Naive thymus-derived CD8-positive, alpha-beta T cell (primary cell): ENCODE data around the gene DUSP14. TPM values are rescaled to one million over a fixed set of nuclear protein-coding genes. Genes with fewer than 3 reads are reported as not detected.

Experiments used
- ATAC-seq, 2 donors: fragments of 150-1000 bp; cut with Tn5 transposase in 1 of 2; sonication (Bioruptor Pico), chemical (Tn5 transposase) in 1 of 2; 1 replicate in 1 of 2; 2 replicates in 1 of 2; pipeline ENCODE4 v1.10.0; 2021; ENCODE audit warnings: mild to moderate bottlenecking in 2 of 2, moderate library complexity in 2 of 2
- POLR2A ChIA-PET: fragments of 350-600 bp; sonication (Branson Sonifier 250); formaldehyde crosslinking; loops from one replicate; lab custom pipeline; 2021; ENCODE audit warnings: antibody characterized with exemption; lab: Charles Lee
- DNase-seq, 10 donors: peaks; one replicate each; pipeline versions ENCODE4 v3.0.0 to v3.0.0-alpha.2; 2020 to 2022
- H3K27ac Mint-ChIP-seq, 10 donors: one replicate each; pipeline ENCODE4 v1.8.0; 2020 to 2022; ENCODE audit warnings: mild to moderate bottlenecking in 10 of 10, mixed read lengths in 10 of 10, moderate library complexity in 4 of 10, inconsistent platforms in 1 of 10
- H3K27me3 Mint-ChIP-seq, 5 donors: one replicate each; pipeline ENCODE4 v1.8.0; 2021 to 2022; ENCODE audit warnings: mixed read lengths in 5 of 5
- H3K36me3 Mint-ChIP-seq, 3 donors: one replicate each; pipeline ENCODE4 v1.8.0; 2020 to 2022; ENCODE audit warnings: mixed read lengths in 3 of 3, mild to moderate bottlenecking in 2 of 3, inconsistent platforms in 1 of 3
- H3K4me1 Mint-ChIP-seq, 4 donors: one replicate each; pipeline ENCODE4 v1.8.0; 2021 to 2022; ENCODE audit warnings: mixed read lengths in 4 of 4
- H3K4me3 Mint-ChIP-seq, 10 donors: one replicate each; pipeline ENCODE4 v1.8.0; 2020 to 2022; ENCODE audit warnings: mild to moderate bottlenecking in 10 of 10, mixed read lengths in 10 of 10, moderate library complexity in 6 of 10, inconsistent platforms in 1 of 10
- H3K9me3 Mint-ChIP-seq, 9 donors: one replicate each; pipeline ENCODE4 v1.8.0; 2020 to 2022; ENCODE audit warnings: mixed read lengths in 9 of 9, mild to moderate bottlenecking in 3 of 9, inconsistent platforms in 1 of 9, moderate library complexity in 1 of 9
- polyA plus RNA-seq, 3 donors: library from polyadenylated mRNA; unstranded; fragments of 300-500 nt; fragmentation: Illumina TruSeq; gene quantifications; one replicate each; pipeline ENCODE4 v1.2.3, GENCODE V29; 2021
- total RNA-seq, 8 experiments: library from RNA in 2 of 8; stranded (reverse) in 2 of 8; gene quantifications; one replicate each; pipeline ENCODE4 v1.2.3 and lab custom pipeline; 2021 to 2026

DUSP14 gene
- total and polyA plus RNA-seq, 5 experiments from 2014 or later, result 6.8 to 17.4 (median 13.8) TPM

DNA sequence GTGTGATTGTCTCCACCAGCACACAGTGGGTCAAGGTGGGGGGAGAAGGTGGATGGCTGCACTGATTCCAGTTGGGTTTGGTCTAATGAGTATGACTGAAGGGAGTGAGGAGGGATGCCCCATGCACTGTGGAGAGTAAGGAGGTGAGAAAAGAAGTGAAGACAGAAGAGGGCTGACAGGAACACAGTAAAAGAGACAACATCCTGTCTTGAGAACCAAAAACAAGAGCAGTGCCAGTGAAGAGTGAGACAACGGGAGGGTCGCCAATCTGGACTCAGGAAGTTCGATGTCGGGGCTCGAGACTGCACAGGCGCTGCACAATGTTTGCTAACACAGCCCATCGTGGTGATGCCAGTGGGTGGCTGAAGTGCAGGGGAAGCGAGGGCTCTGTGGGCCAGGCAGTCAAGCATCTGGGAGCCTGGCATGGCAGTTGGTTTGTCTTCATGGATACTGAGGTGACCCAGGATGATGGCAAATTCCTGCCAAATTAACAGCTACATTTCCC, 34.1 kb downstream of the DUSP14 start:
- Mint-ChIP-seq H3K9me3 (no peaks in the 10 kb centered on the region), H3K4me3 (peak overlapping the region in 6 of 10 donors; percentile 8 to 53 (median 40)), H3K4me1 (peaks cover 21 to 34% (median 29%) of the 10 kb centered on the region in 4 donors), H3K36me3 (peaks cover 0 to 85% (median 5%) of the 10 kb centered on the region in 3 donors), H3K27me3 (no peaks in the 10 kb centered on the region), H3K27ac (peak overlapping the region; percentile 67 to 94 (median 91))
- DNase-seq (peak in 1 of 10 donors; percentile 16), ATAC-seq (peak; percentile 55 to 58)
- POLR2A ChIA-PET, result interaction anchor here (1.4 kb wide), 1 partner anchor 86 kb away, joined by 5 read pairs; the partner anchor contains the start of gene SYNRG

- Mint-ChIP-seq H3K4me3 (no peak overlapping the region), H3K27me3 (no peaks in the 10 kb centered on the region), H3K9me3 (no peaks in the 10 kb centered on the region), H3K36me3 (peaks cover 0 to 87% (median 6%) of the 10 kb centered on the region in 3 donors), H3K4me1 (peaks cover 14 to 26% (median 19%) of the 10 kb centered on the region in 4 donors), H3K27ac (peak overlapping the region; percentile 2 to 92 (median 46))
- ATAC-seq, result peak; percentile 83 to 88
- DNase-seq, result peak in 7 of 10 donors; percentile 27 to 65 (median 40)
- POLR2A ChIA-PET, result interaction anchor here (3.4 kb wide), 1 partner anchor 82 kb away, joined by 17 read pairs; the partner anchor contains the start of gene SYNRG
Observed at GRCh38 chr17:37527249-37527851, 37.7 kb downstream of the DUSP14 start.

GRCh38 chr17:37530420-37530819, 40.7 kb downstream of the DUSP14 start:
- POLR2A ChIA-PET, result no interaction called here
- H3K4me1 Mint-ChIP-seq, result peaks cover 3 to 6% (median 4%) of the 10 kb centered on the region in 4 donors
- no peak overlapping the region for H3K4me3 Mint-ChIP-seq
- no peaks in the 10 kb centered on the region for H3K9me3 Mint-ChIP-seq
- H3K27ac Mint-ChIP-seq, result peak overlapping the region in 9 of 10 donors; percentile 2 to 85 (median 52)
- ATAC-seq (no peak), DNase-seq (no peak)
- peaks cover 0 to 83% (median 11%) of the 10 kb centered on the region in 3 donors for H3K36me3 Mint-ChIP-seq
- H3K27me3 Mint-ChIP-seq, result no peaks in the 10 kb centered on the region

GRCh38 chr17:37532756-37533155, 43.1 kb downstream of the DUSP14 start:
- DNase-seq (no peak), ATAC-seq (no peak)
- Mint-ChIP-seq H3K27ac (peak overlapping the region in 7 of 10 donors; percentile 5 to 79 (median 33)), H3K36me3 (peaks cover 0 to 87% (median 16%) of the 10 kb centered on the region in 3 donors), H3K4me1 (peaks cover 0 to 18% (median 2%) of the 10 kb centered on the region in 4 donors), H3K27me3 (no peaks in the 10 kb centered on the region), H3K4me3 (no peak overlapping the region), H3K9me3 (no peaks in the 10 kb centered on the region)
- POLR2A ChIA-PET, result interaction anchor here (0.7 kb wide), 1 partner anchor 14 kb away, joined by 3 read pairs; no protein-coding TSS in a partner anchor

DNA sequence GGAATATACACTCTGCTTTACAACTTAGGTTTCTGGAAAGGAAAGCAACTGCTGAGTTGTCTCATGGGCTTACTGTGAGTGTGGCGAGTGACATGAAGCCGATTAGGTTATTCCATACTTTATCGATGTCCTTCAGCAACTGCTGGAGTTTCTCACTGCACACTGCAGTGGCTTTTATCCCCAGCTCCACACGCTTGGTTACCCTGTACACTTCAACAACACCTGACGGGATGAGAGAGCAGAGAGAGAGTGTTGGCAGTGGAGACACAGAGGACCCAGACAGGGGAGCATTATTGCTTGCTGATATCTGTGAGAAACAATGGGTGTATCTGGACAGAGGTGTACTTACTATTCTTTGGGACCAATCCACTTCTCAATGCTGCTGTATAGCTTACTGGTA, 46.2 kb downstream of the DUSP14 start:
- H3K27ac Mint-ChIP-seq, result peak overlapping the region in 5 of 10 donors; percentile 24 to 81 (median 47)

GRCh38 chr17:37538981-37539659, 49.4 kb downstream of the DUSP14 start:
- DNase-seq, result no peak
- POLR2A ChIA-PET, result no interaction called here
- Mint-ChIP-seq H3K9me3 (no peaks in the 10 kb centered on the region), H3K27me3 (no peaks in the 10 kb centered on the region), H3K4me3 (no peak overlapping the region), H3K4me1 (peaks cover 2 to 18% (median 9%) of the 10 kb centered on the region in 4 donors), H3K36me3 (peaks cover 0 to 98% (median 15%) of the 10 kb centered on the region in 3 donors), H3K27ac (peak overlapping the region in 1 of 10 donors; percentile 40)
- ATAC-seq, result no peak

More for the DNA sequence above, 46.2 kb downstream of the DUSP14 start:
- ATAC-seq (no peak), DNase-seq (no peak)
- Mint-ChIP-seq H3K27me3 (no peaks in the 10 kb centered on the region), H3K4me3 (no peak overlapping the region), H3K9me3 (no peaks in the 10 kb centered on the region), H3K4me1 (peaks cover 0 to 18% (median under 1%) of the 10 kb centered on the region in 4 donors), H3K36me3 (peaks cover 0 to 90% (median 18%) of the 10 kb centered on the region in 3 donors)
- POLR2A ChIA-PET, result interaction anchor here (1.1 to 1.4 kb wide), 2 partner anchors 10 to 73 kb away, joined by 3 to 5 read pairs; partner anchors contain the start of gene SYNRG

DNA sequence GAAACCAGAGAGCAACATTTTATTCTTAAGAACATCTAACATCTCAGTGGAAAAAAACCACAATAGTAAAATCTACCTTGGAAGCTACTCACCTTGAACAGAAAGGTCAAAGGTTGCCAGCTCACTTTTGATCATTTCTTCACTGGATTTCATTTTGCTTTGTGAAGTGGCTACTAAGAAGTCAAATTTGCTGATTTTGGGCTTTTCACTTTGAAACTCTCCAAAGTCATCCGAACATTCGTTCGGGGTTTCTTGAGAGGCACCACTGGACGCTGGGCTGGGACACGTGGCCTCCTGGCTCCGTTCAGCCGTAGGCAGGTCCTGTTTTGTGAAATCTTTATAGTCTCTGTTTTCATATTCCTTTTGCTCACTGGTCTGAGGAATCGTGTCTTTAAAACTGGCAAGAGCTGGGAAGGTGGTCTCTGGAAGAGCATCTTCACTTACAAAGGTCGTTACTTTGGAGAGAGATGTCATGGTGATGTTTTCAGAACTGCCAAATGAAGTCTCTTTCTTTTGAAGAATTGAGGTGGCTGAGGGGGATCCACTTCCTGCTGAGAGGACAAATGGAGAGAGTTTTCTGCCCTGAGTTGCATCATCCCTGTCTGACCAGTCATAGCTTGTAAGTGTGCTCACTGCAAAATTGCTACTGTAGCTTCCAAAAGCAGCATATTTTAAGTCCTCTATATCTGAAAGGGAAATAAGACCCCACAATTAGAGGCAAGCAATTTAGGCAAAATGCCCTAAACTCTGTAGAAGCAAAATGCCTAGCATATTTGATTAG, 52.4 kb downstream of the DUSP14 start:
- no peak for ATAC-seq

DNA sequence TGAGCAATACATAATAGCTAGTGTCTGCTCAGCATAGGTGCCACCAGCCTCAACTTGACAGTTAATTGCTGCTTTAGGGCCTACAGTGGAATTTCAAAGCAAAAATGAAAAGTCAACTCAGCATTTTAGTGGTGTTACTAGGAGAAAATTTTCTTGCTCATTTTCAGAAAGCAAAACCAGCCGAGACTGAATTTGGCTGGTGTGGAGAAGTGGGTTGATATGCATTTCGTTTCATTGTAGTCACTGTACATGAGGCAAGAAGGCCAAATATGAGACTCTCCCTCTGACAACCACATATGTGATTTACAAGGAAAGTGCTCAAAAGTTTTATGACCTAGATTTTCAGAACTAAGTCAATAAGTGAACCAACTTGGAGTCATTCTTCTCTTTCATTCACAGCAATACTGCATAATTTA, 54.0 kb downstream of the DUSP14 start:
- DNase-seq (no peak), ATAC-seq (no peak)
- Mint-ChIP-seq H3K4me3 (no peak overlapping the region), H3K9me3 (no peaks in the 10 kb centered on the region), H3K27ac (peak overlapping the region in 5 of 10 donors; percentile 22 to 52 (median 46)), H3K36me3 (peaks cover 0 to 88% (median 5%) of the 10 kb centered on the region in 3 donors), H3K4me1 (peaks cover 6 to 35% (median 24%) of the 10 kb centered on the region in 4 donors), H3K27me3 (no peaks in the 10 kb centered on the region)
- POLR2A ChIA-PET, result no interaction called here

More for the DNA sequence above, 52.4 kb downstream of the DUSP14 start:
- no peaks in the 10 kb centered on the region for H3K9me3 Mint-ChIP-seq
- POLR2A ChIA-PET, result interaction anchor here (0.6 kb wide), 1 partner anchor 31 kb away, joined by 3 read pairs; no protein-coding TSS in a partner anchor
- peaks cover 3 to 20% (median 19%) of the 10 kb centered on the region in 4 donors for H3K4me1 Mint-ChIP-seq
- H3K27me3 Mint-ChIP-seq, result no peaks in the 10 kb centered on the region
- DNase-seq, result no peak
- no peak overlapping the region for H3K4me3 Mint-ChIP-seq
- H3K27ac Mint-ChIP-seq, result peak overlapping the region in 9 of 10 donors; percentile 35 to 78 (median 46)
- H3K36me3 Mint-ChIP-seq, result peaks cover 0 to 92% (median 11%) of the 10 kb centered on the region in 3 donors

DNA sequence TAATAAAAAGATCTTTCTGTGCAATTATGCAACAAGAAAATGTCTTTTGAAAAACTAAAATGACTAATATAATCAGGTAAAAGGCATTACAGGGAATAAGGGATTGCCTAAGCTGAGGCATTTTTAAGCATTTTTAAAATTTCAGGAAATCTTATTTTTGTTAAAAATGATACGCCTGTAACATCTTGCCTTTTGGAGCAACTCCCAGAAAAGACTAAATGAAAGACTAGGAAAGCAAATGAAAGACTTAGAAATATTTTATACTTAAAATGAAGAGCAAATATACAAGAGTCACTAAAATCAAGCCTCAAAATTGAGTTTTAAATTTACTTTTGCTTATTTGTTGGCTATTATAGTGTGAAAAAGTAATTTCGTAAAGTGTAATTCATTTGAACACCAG, 55.8 kb downstream of the DUSP14 start:
- no peaks in the 10 kb centered on the region for H3K9me3 Mint-ChIP-seq
- POLR2A ChIA-PET, result interaction anchor here (1.3 kb wide), 1 partner anchor 9 kb away, joined by 3 read pairs; no protein-coding TSS in a partner anchor
- no peak overlapping the region for H3K4me3 Mint-ChIP-seq
- peaks cover 0 to 86% (median 8%) of the 10 kb centered on the region in 3 donors for H3K36me3 Mint-ChIP-seq
- H3K4me1 Mint-ChIP-seq, result peaks cover 9 to 50% (median 35%) of the 10 kb centered on the region in 4 donors
- ATAC-seq (no peak), DNase-seq (no peak)
- peak overlapping the region in 2 of 10 donors; percentile 0 to 41 for H3K27ac Mint-ChIP-seq
- H3K27me3 Mint-ChIP-seq, result no peaks in the 10 kb centered on the region

DNA sequence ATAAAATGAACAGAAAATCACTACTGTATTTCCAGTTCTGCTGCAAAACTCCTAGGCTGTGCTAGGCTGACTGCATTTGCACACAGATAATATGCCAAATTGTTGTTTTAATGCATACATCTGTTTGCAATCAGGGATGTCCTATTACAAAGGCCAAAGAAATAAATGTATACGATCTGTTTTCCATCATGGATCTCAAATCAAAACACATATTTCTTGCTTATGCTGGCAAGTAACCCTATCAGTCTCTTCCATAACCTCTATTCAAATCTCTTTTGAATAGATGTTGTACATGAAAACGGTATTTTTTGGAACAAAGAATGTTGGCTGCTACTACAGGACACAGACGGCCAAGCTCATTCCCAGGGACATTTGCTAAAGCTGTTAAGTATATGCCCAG, 56.6 kb downstream of the DUSP14 start:
- H3K27ac Mint-ChIP-seq, result peak overlapping the region in 7 of 10 donors; percentile 0 to 85 (median 70)
- no peaks in the 10 kb centered on the region for H3K27me3 Mint-ChIP-seq
- POLR2A ChIA-PET, result interaction anchor here (0.6 to 1.3 kb wide), 2 partner anchors 10 to 28 kb away, joined by 3 read pairs; no protein-coding TSS in a partner anchor
- DNase-seq, result no peak
- ATAC-seq, result no peak
- peaks cover 0 to 86% (median 4%) of the 10 kb centered on the region in 3 donors for H3K36me3 Mint-ChIP-seq
- H3K9me3 Mint-ChIP-seq, result no peaks in the 10 kb centered on the region
- no peak overlapping the region for H3K4me3 Mint-ChIP-seq
- H3K4me1 Mint-ChIP-seq, result peaks cover 16 to 58% (median 43%) of the 10 kb centered on the region in 4 donors

GRCh38 chr17:37547986-37548385, 58.3 kb downstream of the DUSP14 start:
- Mint-ChIP-seq H3K36me3 (peaks cover 0 to 86% (median 4%) of the 10 kb centered on the region in 3 donors), H3K4me1 (peaks cover 26 to 74% (median 58%) of the 10 kb centered on the region in 4 donors), H3K4me3 (no peak overlapping the region), H3K27ac (peak overlapping the region in 7 of 10 donors; percentile 9 to 79 (median 59)), H3K9me3 (no peaks in the 10 kb centered on the region), H3K27me3 (no peaks in the 10 kb centered on the region)
- no peak for ATAC-seq
- POLR2A ChIA-PET, result interaction anchor here (0.7 kb wide), 1 partner anchor 143 kb away, joined by 3 read pairs; no protein-coding TSS in a partner anchor
- no peak for DNase-seq
